Measurements from ENCODE around the gene SINHCAF.

- TF ChIP-seq POLR2A (IDR thresholded peaks at IDR 0.05) (no peak), CTCF (IDR thresholded peaks at IDR 0.05) (no peak), POLR2AphosphoS5 (IDR thresholded peaks at IDR 0.05; ENCODE audit: insufficient read depth in 1 of 2, low read depth in 1 of 2) (no peak)
These were observed 1.0 kb upstream of the SINHCAF start for GRCh38 chr12:31326736-31327659.

All from vagina (tissue), 2 donors.